ENCODE results near the gene TSC2.

DNA sequence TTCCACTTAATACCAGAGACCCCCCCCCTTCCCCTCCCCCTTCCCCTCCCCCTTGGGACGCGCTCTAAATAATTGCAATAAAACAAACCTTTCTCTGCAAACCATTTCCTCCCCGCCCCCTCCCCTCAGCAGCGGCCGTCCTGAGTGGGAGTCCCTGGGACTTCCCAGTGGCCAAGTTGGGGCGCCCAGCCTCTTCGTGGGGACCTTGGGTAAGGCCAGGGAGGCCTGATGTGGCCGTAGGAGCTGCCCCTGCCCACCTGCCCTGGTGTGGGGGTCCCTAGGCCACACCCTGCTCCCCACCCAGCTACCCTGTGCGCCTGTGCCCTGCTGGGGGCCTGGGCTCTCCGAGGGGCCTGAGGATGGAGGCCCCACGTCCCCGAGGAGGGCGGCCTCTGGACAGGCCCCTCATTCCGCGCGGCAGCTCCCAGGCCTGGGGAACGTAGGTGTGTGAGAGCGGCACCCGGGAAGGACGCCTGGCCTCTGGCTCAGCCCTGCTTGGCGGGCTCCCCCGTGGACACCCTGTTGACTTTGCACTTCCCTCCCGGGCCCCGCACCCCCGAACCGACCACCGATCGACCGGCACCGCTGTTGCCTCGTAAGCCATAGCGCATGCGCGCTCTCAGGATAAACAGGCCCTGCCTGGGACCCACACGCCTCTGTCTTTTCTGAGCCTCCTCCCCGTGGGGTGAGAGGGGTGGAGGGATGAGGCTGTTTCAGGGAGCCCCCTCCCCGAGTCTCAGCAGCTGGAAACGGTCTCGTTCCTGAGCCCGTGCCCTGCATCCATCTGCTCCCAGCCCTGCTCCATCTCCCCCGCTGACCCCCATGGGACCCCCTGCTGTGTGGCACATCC is 9.2 kb upstream of the TSC2 start:
- TF ChIP-seq, protein P1, sequence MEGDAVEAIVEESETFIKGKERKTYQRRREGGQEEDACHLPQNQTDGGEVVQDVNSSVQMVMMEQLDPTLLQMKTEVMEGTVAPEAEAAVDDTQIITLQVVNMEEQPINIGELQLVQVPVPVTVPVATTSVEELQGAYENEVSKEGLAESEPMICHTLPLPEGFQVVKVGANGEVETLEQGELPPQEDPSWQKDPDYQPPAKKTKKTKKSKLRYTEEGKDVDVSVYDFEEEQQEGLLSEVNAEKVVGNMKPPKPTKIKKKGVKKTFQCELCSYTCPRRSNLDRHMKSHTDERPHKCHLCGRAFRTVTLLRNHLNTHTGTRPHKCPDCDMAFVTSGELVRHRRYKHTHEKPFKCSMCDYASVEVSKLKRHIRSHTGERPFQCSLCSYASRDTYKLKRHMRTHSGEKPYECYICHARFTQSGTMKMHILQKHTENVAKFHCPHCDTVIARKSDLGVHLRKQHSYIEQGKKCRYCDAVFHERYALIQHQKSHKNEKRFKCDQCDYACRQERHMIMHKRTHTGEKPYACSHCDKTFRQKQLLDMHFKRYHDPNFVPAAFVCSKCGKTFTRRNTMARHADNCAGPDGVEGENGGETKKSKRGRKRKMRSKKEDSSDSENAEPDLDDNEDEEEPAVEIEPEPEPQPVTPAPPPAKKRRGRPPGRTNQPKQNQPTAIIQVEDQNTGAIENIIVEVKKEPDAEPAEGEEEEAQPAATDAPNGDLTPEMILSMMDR (conservative IDR thresholded peaks at IDR 0.05; ENCODE audit: low read depth, low read length) = no peak
- TF ChIP-seq EZH2 (IDR thresholded peaks at IDR 0.05; ENCODE audit: low read length, unreplicated experiment) (no peak), EZH2phosphoT487 (IDR thresholded peaks at IDR 0.05; ENCODE audit: borderline replicate concordance, low read length) (no peak)

Measured in PC-3 (cell line).